ENCODE measurements around the gene SLC24A4. TPM values are rescaled to one million over a fixed set of nuclear protein-coding genes. Genes with fewer than 3 reads are reported as not detected.

SLC24A4 gene
- total and polyA plus RNA-seq, 2 of the 4 experiments (the other 2 are of a cell fraction): not detected

GRCh38 chr14:92308716-92309115 lies 14.2 kb upstream of the SLC24A4 start:
- no peak overlapping the region for H2BK5ac ChIP-seq (ENCODE audit: low read depth, low read length, poor library complexity, severe bottlenecking)
- in situ Hi-C loops (cut with MboI; ENCODE audit: low sequenced_read_pairs): no loop called here
- no peak overlapping the region for H4K91ac ChIP-seq (ENCODE audit: insufficient read depth, low read depth, low read length)

More at GRCh38 chr14:92308716-92309115, 14.2 kb upstream of the SLC24A4 start:
- Histone ChIP-seq H4K8ac (ENCODE audit: low read depth in 2 of 2, low read length in 2 of 2) (no peak overlapping the region), H3K56ac (ENCODE audit: extremely low read depth, insufficient read depth, low read length) (no peak overlapping the region), H2BK15ac (ENCODE audit: low read depth, low read length) (no peak overlapping the region), H2BK20ac (ENCODE audit: low read depth, low read length) (no peak overlapping the region), H2AK5ac (ENCODE audit: low read depth, low read length) (no peak overlapping the region), H3K4me3 (ENCODE audit: insufficient read depth, low read depth, low read length) (no peak overlapping the region), H3K4ac (ENCODE audit: low read depth, low read length) (no peak overlapping the region), H3K27ac (ENCODE audit: insufficient read depth, low read length) (no peak overlapping the region), H2AK9ac (replicated peaks; ENCODE audit: low read depth, low read length, poor library complexity) (no peak overlapping the region), H3K18ac (ENCODE audit: low read depth, low read length) (no peak overlapping the region), H3K27me3 (ENCODE audit: control insufficient read depth, insufficient read depth, low read length) (peaks cover 16% of the 10 kb centered on the region), H3K9ac (ENCODE audit: low read depth, low read length) (no peak overlapping the region), H3K79me1 (ENCODE audit: low read depth in 1 of 2, low read length in 2 of 2) (no peaks in the 10 kb centered on the region), H4K20me1 (ENCODE audit: insufficient read depth, low read length) (no peaks in the 10 kb centered on the region), H3K4me1 (ENCODE audit: control insufficient read depth, insufficient read depth, low read length) (no peaks in the 10 kb centered on the region), H2BK120ac (ENCODE audit: low read depth, low read length) (no peak overlapping the region), H3K23ac (ENCODE audit: low read depth, low read length) (no peak overlapping the region), H3K4me2 (ENCODE audit: low read depth, low read length) (no peak overlapping the region), H3K36me3 (ENCODE audit: control insufficient read depth, insufficient read depth, low read length) (no peaks in the 10 kb centered on the region), H3K14ac (replicated peaks; ENCODE audit: low read depth, low read length) (no peak overlapping the region), H4K5ac (ENCODE audit: low read depth, low read length) (no peak overlapping the region), H3K9me1 (ENCODE audit: insufficient read depth, low read length) (no peaks in the 10 kb centered on the region), H2AFZ (replicated peaks; ENCODE audit: low read length, poor library complexity) (no peak overlapping the region), H3K9me3 (ENCODE audit: control insufficient read depth, insufficient read depth, low read length) (no peaks in the 10 kb centered on the region)
- no peak for ATAC-seq (ENCODE audit: low read depth)
- TF ChIP-seq SMC3 (IDR thresholded peaks at IDR 0.05; ENCODE audit: low read depth, low read length): no peak
- no peak for TF ChIP-seq FOS (IDR thresholded peaks at IDR 0.05; ENCODE audit: low read depth, low read length)
- no peak for TF ChIP-seq CHD1 (IDR thresholded peaks at IDR 0.05; ENCODE audit: low read depth, low read length)
- TF ChIP-seq MXI1 (IDR thresholded peaks at IDR 0.05; ENCODE audit: borderline replicate concordance, low read depth, low read length): no peak
- TF ChIP-seq ELK1 (IDR thresholded peaks at IDR 0.05; ENCODE audit: borderline replicate concordance, low read depth, low read length): no peak
- TF ChIP-seq CTCF (conservative IDR thresholded peaks at IDR 0.05; ENCODE audit: low read depth, low read length): no peak
- no peak for TF ChIP-seq POLR2A (IDR thresholded peaks at IDR 0.05; ENCODE audit: low read depth, low read length)
- DNase-seq: no peak
- dilution Hi-C loops (cut with HindIII; ENCODE audit: low sequenced_read_pairs, unreplicated experiment): no loop called here
- intact Hi-C loops (cut with micrococcal nuclease): no loop called here
- POLR2A ChIA-PET (ENCODE audit: unreplicated experiment): no interaction called here
- WGBS, 2 experiments (ENCODE audit: extremely low coverage in 2 of 2, insufficient read length in 1 of 2): no CpG with 5 or more reads among the region's 8 CpGs
- CTCF ChIA-PET: no interaction called here
- BruUV-seq (replicated peaks): no TSS peak

Measured in IMR-90 (cell line).